MCF 10A (cell line): ENCODE data around the gene APC2. TPM values are rescaled to one million over a fixed set of nuclear protein-coding genes. Genes with fewer than 3 reads are reported as not detected.

Source experiments
- BruUV-seq: library from RNA; stranded (reverse); fragments of 400-500 nt; replicated peaks from 2 replicates; lab custom pipeline; 2021; lab: Mats Ljungman, UMichigan
- CTCF ChIA-PET: fragments of 300-600 bp; sonication (Branson Sonifier 250); formaldehyde crosslinking; extraction: SDS; loops from one replicate; lab custom pipeline; 2021; ENCODE audit warnings: antibody characterized with exemption, inconsistent platforms; lab: Yijun Ruan, JAX
- POLR2A ChIA-PET: fragments of 300-600, 350-650 bp; sonication (Branson Sonifier 250); formaldehyde crosslinking; extraction: SDS; loops from one replicate; lab custom pipeline; 2020; ENCODE audit warnings: antibody characterized with exemption, inconsistent platforms; lab: Yijun Ruan, JAX
- DNase-seq: peaks from one replicate; pipeline ENCODE4 v3.0.0-alpha.2; 2018; ENCODE audit not compliant: unreplicated experiment
- H3K27ac Mint-ChIP-seq: one replicate; pipeline ENCODE4 v1.8.0; 2022; ENCODE audit warnings: mild to moderate bottlenecking, low read depth, mixed read lengths; ENCODE audit not compliant: unreplicated experiment
- H3K27me3 Mint-ChIP-seq: one replicate; pipeline ENCODE4 v1.8.0; 2022; ENCODE audit warnings: mixed read lengths; ENCODE audit not compliant: insufficient read depth, unreplicated experiment
- H3K36me3 Mint-ChIP-seq: one replicate; pipeline ENCODE4 v1.8.0; 2022; ENCODE audit warnings: mild to moderate bottlenecking, moderate library complexity, mixed read lengths; ENCODE audit not compliant: insufficient read depth, unreplicated experiment
- H3K4me1 Mint-ChIP-seq: one replicate; pipeline ENCODE4 v1.8.0; 2022; ENCODE audit warnings: mixed read lengths; ENCODE audit not compliant: insufficient read depth, unreplicated experiment
- H3K4me3 Mint-ChIP-seq: one replicate; pipeline ENCODE4 v1.8.0; 2022; ENCODE audit warnings: mild to moderate bottlenecking, moderate library complexity, mixed read lengths; ENCODE audit not compliant: unreplicated experiment
- H3K9me3 Mint-ChIP-seq: one replicate; pipeline ENCODE4 v1.8.0; 2022; ENCODE audit warnings: mixed read lengths; ENCODE audit not compliant: unreplicated experiment
- intact Hi-C: fragments of 100-400 bp; cut with micrococcal nuclease; formaldehyde crosslinking; loops from 2 replicates; pipeline ENCODE4 v1.14.1; 2022
- total RNA-seq: library from RNA; stranded (reverse); gene quantifications from 2 replicates; pipeline ENCODE4 v1.2.3, GENCODE V29; 2022
- TF ChIP-seq, protein P1 (sequence below): fragments of 200-600 bp; IDR thresholded peaks from one replicate; pipeline ENCODE4 v1.8.0; 2022; ENCODE audit warnings: antibody characterized with exemption, mild to moderate bottlenecking; ENCODE audit not compliant: unreplicated experiment

APC2 gene
- total RNA-seq, 1 experiment from 2014 or later = 0.23 TPM

- no peaks in the 10 kb centered on the region for H3K9me3 Mint-ChIP-seq
- peaks cover 2% of the 10 kb centered on the region for H3K4me1 Mint-ChIP-seq
- TF ChIP-seq, protein P1, sequence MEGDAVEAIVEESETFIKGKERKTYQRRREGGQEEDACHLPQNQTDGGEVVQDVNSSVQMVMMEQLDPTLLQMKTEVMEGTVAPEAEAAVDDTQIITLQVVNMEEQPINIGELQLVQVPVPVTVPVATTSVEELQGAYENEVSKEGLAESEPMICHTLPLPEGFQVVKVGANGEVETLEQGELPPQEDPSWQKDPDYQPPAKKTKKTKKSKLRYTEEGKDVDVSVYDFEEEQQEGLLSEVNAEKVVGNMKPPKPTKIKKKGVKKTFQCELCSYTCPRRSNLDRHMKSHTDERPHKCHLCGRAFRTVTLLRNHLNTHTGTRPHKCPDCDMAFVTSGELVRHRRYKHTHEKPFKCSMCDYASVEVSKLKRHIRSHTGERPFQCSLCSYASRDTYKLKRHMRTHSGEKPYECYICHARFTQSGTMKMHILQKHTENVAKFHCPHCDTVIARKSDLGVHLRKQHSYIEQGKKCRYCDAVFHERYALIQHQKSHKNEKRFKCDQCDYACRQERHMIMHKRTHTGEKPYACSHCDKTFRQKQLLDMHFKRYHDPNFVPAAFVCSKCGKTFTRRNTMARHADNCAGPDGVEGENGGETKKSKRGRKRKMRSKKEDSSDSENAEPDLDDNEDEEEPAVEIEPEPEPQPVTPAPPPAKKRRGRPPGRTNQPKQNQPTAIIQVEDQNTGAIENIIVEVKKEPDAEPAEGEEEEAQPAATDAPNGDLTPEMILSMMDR = no peak
- no peak for DNase-seq
- POLR2A ChIA-PET = no interaction called here
- CTCF ChIA-PET = interaction anchor here (0.5 to 1.0 kb wide), 3 partner anchors 32 to 507 kb away, joined by 3 read pairs; no protein-coding TSS in a partner anchor
- no TSS peak for BruUV-seq
- H3K27me3 Mint-ChIP-seq = no peaks in the 10 kb centered on the region
- H3K4me3 Mint-ChIP-seq = no peak overlapping the region
- peak overlapping the region; percentile 59 for H3K27ac Mint-ChIP-seq
- H3K36me3 Mint-ChIP-seq = peaks cover 89% of the 10 kb centered on the region
- intact Hi-C loops = no loop called here
These were observed 28.5 kb upstream of the APC2 start for GRCh38 chr19:1421218-1421957.

DNA sequence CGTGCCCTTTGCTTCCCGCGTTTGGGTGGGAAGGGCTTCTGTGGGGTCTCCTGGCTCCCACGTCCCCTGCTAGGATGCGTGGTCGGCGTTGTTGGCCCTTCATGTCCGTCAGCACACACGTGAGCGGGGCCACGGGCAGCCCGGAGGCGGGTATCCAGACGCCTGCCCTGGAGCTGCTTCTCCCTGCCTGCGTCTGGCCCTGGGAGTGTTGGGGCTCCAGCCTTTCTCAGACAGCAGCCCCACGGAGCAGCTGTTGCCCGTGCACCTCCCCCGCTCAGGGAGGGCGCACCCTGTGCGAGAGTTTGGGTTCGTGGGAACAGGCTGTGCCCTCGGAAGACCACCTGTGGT, 28.0 kb upstream of the APC2 start:
- TF ChIP-seq, protein P1 = no peak
- H3K27me3 Mint-ChIP-seq = no peaks in the 10 kb centered on the region
- no peaks in the 10 kb centered on the region for H3K9me3 Mint-ChIP-seq
- no TSS peak for BruUV-seq
- DNase-seq = no peak
- intact Hi-C loops = no loop called here
- ChIA-PET CTCF (no interaction called here), POLR2A (interaction anchor here (0.9 kb wide), 1 partner anchor 15 kb away, joined by 3 read pairs; no protein-coding TSS in a partner anchor)
- H3K4me3 Mint-ChIP-seq = no peak overlapping the region
- H3K4me1 Mint-ChIP-seq = no peaks in the 10 kb centered on the region
- no peak overlapping the region for H3K27ac Mint-ChIP-seq
- peaks cover 89% of the 10 kb centered on the region for H3K36me3 Mint-ChIP-seq

GRCh38 chr19:1422360-1422759, 27.6 kb upstream of the APC2 start:
- Mint-ChIP-seq H3K4me3 (no peak overlapping the region), H3K36me3 (peaks cover 89% of the 10 kb centered on the region), H3K4me1 (no peaks in the 10 kb centered on the region), H3K9me3 (no peaks in the 10 kb centered on the region), H3K27me3 (no peaks in the 10 kb centered on the region), H3K27ac (no peak overlapping the region)
- no peak for DNase-seq
- intact Hi-C loops = no loop called here
- no TSS peak for BruUV-seq
- TF ChIP-seq, protein P1 = no peak
- POLR2A ChIA-PET = interaction anchor here (0.9 kb wide), 1 partner anchor 14 kb away, joined by 3 read pairs; no protein-coding TSS in a partner anchor
- CTCF ChIA-PET = no interaction called here

GRCh38 chr19:1422943-1423342, 27.0 kb upstream of the APC2 start:
- no peak overlapping the region for H3K27ac Mint-ChIP-seq
- H3K4me1 Mint-ChIP-seq = no peaks in the 10 kb centered on the region
- BruUV-seq = no TSS peak
- POLR2A ChIA-PET = interaction anchor here (0.8 to 0.9 kb wide), 2 partner anchors 14 to 259 kb away, joined by 3 read pairs; no protein-coding TSS in a partner anchor
- no peak for DNase-seq
- H3K36me3 Mint-ChIP-seq = peaks cover 89% of the 10 kb centered on the region
- no peaks in the 10 kb centered on the region for H3K9me3 Mint-ChIP-seq
- intact Hi-C loops = no loop called here
- no peaks in the 10 kb centered on the region for H3K27me3 Mint-ChIP-seq
- H3K4me3 Mint-ChIP-seq = no peak overlapping the region
- CTCF ChIA-PET = no interaction called here
- TF ChIP-seq, protein P1 = no peak
